Measurements from ENCODE around the gene OOSP3. TPM values are rescaled to one million over a fixed set of nuclear protein-coding genes. Genes with fewer than 3 reads are reported as not detected.

The OOSP3 gene
- total RNA-seq: not detected

DNA sequence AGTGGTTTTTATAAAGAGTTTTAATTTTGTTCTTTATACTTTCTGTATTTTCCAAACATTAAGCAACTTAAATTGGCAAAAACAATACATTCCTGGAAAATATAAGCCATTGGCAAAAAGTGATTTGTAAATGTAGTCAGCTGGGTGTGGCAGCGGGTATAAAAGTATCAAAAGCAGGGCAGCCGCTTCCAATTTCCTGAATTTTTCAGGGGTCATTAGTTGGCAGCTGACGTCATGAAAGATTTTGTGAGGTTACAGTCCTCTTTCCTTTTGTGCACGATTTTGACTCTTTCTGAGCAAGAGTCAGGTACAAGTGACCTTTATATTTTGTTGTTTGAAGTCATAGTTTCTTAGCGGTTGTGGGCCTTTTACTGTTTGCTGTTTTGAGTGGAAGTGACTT, at the start of gene OOSP3:
Gene OOSP3 (plus strand): TSS at position 208 of the 400 bp plus-strand sequence. CDS start 27 bp downstream, at position 235.
- no peaks in the 10 kb centered on the region for H3K4me1 ChIP-seq

DNA sequence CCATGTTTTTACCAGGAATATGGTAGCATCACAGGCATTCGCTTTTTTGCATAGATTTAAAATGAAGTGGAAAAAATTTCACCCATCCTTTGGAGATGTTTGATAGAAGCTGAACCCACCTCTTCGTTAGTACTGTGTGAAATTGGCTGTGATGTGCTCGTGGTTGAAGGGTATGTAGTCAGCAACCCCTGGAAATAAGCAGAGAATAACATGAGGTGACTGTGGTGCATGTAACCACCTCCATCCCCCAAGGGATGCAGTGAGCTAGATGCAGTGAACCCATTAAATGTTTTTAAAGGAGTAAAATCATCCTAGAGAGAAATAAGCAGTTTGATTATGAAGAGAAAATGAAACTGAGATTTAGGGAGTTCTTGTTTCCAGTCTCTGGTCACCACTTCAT, 49.2 kb upstream of the OOSP3 start:
- 67 to 70% methylated on average over 3 of the region's 3 CpGs for WGBS, 2 donors
- Histone ChIP-seq H3K9me3 (no peaks in the 10 kb centered on the region), H3K27ac (no peak overlapping the region), H3K27me3 (no peaks in the 10 kb centered on the region), H3K36me3 (no peaks in the 10 kb centered on the region), H3K4me3 (no peak overlapping the region), H3K4me1 (no peaks in the 10 kb centered on the region)
- no peak for DNase-seq
- intact Hi-C loops (cut with DNase I): no loop called here
- no peak for TF ChIP-seq POLR2A (IDR thresholded peaks at IDR 0.05)
- TF ChIP-seq, protein P1, sequence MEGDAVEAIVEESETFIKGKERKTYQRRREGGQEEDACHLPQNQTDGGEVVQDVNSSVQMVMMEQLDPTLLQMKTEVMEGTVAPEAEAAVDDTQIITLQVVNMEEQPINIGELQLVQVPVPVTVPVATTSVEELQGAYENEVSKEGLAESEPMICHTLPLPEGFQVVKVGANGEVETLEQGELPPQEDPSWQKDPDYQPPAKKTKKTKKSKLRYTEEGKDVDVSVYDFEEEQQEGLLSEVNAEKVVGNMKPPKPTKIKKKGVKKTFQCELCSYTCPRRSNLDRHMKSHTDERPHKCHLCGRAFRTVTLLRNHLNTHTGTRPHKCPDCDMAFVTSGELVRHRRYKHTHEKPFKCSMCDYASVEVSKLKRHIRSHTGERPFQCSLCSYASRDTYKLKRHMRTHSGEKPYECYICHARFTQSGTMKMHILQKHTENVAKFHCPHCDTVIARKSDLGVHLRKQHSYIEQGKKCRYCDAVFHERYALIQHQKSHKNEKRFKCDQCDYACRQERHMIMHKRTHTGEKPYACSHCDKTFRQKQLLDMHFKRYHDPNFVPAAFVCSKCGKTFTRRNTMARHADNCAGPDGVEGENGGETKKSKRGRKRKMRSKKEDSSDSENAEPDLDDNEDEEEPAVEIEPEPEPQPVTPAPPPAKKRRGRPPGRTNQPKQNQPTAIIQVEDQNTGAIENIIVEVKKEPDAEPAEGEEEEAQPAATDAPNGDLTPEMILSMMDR (IDR thresholded peaks at IDR 0.05): no peak

More for the DNA sequence above, at the start of gene OOSP3:
- no peak for DNase-seq
- Histone ChIP-seq H3K9me3 (no peaks in the 10 kb centered on the region), H3K36me3 (no peaks in the 10 kb centered on the region), H3K27ac (no peak within 1 kb of the TSS), H3K4me3 (no peak within 1 kb of the TSS), H3K27me3 (no peaks in the 10 kb centered on the region)
- TF ChIP-seq, protein P1 (IDR thresholded peaks at IDR 0.05): no peak
- no peak for TF ChIP-seq POLR2A (IDR thresholded peaks at IDR 0.05)
- WGBS, 2 donors: 48 to 62% methylated on average over 5 of the region's 5 CpGs
- intact Hi-C loops (cut with DNase I): no loop called here

GRCh38 chr11:59833602-59834001, 45.0 kb upstream of the OOSP3 start:
- 72 to 78% methylated on average over 2 of the region's 2 CpGs for WGBS, 2 donors
- H3K9me3 ChIP-seq: no peaks in the 10 kb centered on the region
- no peaks in the 10 kb centered on the region for H3K36me3 ChIP-seq
- no peaks in the 10 kb centered on the region for H3K27me3 ChIP-seq
- intact Hi-C loops (cut with DNase I): no loop called here
- TF ChIP-seq POLR2A (IDR thresholded peaks at IDR 0.05): no peak
- TF ChIP-seq, protein P1 (IDR thresholded peaks at IDR 0.05): no peak
- no peak for DNase-seq
- no peaks in the 10 kb centered on the region for H3K4me1 ChIP-seq
- no peak overlapping the region for H3K27ac ChIP-seq
- H3K4me3 ChIP-seq: no peak overlapping the region

GRCh38 chr11:59839615-59840014, 39.0 kb upstream of the OOSP3 start:
- H3K36me3 ChIP-seq: no peaks in the 10 kb centered on the region
- DNase-seq: no peak
- no peak overlapping the region for H3K4me3 ChIP-seq
- no peak overlapping the region for H3K27ac ChIP-seq
- no peaks in the 10 kb centered on the region for H3K27me3 ChIP-seq
- TF ChIP-seq POLR2A (IDR thresholded peaks at IDR 0.05): no peak
- TF ChIP-seq, protein P1 (IDR thresholded peaks at IDR 0.05): no peak
- no peaks in the 10 kb centered on the region for H3K4me1 ChIP-seq
- H3K9me3 ChIP-seq: no peaks in the 10 kb centered on the region
- intact Hi-C loops (cut with DNase I): no loop called here

DNA sequence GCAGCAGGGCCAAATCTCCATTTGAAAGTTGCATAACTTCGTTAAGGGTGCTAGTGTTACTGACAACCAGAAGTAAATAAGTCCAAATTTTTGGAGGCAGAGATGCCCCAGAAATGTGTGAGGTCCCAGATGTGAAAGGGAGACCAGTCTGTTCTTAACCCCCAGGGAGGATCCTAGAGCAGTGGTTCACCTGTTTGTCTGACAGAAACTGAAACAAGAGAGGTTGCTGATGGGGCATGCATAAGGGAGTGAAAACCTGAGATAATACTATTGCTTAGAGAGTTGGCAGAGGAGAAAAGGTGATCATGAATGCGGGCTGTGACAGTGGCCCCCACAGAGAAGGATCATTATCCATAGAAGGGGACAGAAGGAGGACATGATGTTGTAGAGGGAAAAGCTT, 37.1 kb upstream of the OOSP3 start:
- Histone ChIP-seq H3K4me1 (no peaks in the 10 kb centered on the region), H3K27ac (no peak overlapping the region), H3K27me3 (no peaks in the 10 kb centered on the region), H3K36me3 (no peaks in the 10 kb centered on the region), H3K4me3 (no peak overlapping the region), H3K9me3 (no peaks in the 10 kb centered on the region)
- 74 to 85% methylated on average over 2 of the region's 2 CpGs for WGBS, 2 donors
- TF ChIP-seq, protein P1 (IDR thresholded peaks at IDR 0.05): no peak
- TF ChIP-seq POLR2A (IDR thresholded peaks at IDR 0.05): no peak
- no peak for DNase-seq
- intact Hi-C loops (cut with DNase I): no loop called here

All from esophagus squamous epithelium (tissue), 5 donors.